HG03066 (cell line): Measurements from ENCODE around the gene PARP6.

Source experiments
- ATAC-seq: cut with Tn5 transposase; IDR thresholded peaks from one replicate; pipeline ENCODE4 v1.9.1; 2021; ENCODE audit warnings: low read depth; ENCODE audit not compliant: unreplicated experiment

PARP6 gene

GRCh38 chr15:72201391-72201921, 70.9 kb downstream of the PARP6 start:
- ATAC-seq = no peak

DNA sequence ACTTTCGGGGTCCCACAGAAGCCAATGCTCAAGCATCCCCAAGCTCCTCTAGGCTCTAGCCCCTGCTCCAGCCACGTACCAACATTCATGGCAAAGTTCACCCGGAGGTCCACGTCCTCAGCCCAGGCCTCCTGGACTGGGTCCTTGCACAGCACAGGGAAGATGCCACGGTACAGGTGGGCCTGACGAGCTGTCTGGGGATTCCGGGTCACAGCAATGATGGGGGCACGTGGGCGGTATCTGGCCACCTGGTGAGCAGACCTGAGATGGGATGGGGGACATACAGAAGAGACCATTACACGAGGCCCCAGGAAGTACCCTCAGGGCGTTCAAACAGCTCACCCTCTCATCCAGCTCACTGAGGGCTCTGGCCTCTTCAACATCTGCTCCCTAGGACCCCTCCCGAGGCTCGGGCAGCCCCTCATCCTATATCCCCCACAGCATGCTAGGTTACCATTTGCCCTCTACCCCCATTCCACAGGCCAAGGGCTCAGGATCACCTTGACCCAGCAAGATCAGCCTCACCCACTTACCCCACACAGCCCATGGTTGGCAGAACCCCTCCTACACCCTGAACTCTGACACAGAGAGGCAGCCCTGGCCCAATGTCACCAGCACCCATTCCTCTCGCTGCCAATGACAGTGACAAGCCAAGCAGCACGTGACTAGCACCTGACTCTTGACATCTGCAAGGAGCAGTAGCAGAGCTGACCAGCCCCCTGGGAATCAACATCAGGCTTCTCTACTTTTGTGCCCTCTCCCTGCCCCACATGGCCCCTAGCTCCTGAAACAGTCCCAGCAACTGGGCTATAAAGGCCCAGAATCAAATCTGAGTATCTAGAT, 71.7 kb downstream of the PARP6 start:
- ATAC-seq = no peak

DNA sequence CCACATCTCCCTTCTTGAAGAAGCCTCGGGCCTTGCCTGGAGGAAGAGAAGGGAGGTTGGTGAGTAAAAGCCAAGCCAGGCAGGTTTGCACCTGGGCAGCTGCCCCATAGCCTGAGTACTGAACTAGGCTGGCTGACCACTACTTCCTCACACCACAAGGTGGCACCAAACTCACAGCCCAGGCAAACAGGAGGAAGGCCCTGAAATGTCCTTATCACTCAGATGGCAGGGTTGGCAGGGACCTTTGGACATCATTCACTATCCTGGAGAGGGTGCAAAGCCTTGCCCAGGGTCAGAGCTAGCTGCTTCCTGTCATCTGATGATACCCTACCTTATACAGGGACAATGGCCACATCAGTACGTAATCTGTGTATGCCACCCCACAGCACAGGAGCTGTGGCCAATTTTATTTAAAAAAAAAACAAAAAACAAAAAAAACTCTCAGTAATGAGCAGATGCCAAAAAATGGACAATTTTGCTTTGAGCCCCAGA, 72.6 kb downstream of the PARP6 start:
- peak; percentile 44 for ATAC-seq

DNA sequence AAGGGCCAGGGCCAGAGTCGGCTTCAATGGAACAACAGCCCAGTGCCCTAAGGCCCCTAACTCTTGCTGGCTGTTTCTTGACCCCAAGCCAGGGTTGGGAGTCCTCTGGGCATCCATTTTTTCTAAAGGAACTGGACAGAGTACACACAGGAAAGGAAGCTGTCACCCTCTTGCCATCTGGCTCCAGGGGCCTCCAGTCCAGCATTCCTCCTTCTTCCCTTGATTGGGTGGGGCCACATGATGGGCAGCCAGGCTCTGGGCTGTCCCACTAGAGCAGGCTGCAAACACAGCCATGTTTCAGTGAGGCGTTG, 73.2 kb downstream of the PARP6 start:
- ATAC-seq = no peak

DNA sequence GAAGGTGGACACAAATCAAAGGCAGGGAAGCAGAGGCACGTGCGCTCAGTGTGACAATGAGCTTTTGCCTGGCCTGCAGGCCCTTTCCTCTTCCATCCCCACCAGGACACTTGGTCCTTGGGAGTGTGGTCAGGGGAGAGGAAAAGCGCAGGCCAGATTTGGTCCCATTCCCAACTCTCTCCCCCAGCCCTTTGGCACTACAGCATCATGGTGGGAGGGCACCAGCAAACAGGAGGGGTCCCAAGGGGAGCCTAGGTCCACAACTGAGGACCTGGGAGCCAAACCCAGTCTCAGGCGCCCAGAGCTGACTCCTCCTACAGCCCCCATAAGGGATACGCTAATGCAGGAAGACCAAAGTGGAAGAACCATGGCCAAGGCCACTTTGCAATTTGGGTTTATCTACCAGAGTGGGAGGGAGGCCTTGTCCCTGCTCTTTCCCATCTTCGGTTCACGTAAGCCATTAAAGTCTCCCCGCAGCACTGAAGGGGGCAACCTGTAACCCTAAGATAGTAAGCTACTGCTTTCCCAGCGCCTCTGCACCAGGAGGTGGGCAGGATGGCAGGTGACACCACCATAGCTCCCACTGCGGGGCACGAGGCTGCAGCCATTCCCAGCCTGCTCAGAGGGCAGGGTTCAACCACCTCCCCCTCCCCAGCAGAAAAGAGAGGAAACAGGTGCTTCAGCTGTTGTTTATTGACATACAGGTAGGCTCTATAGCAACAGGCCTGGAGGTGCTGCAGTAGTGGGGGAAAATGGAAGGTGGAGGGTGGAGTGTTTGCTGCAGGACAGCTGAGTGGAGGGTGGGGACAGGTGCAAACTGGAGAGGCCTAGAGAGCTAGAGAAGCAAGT, 73.8 kb downstream of the PARP6 start:
- no peak for ATAC-seq

DNA sequence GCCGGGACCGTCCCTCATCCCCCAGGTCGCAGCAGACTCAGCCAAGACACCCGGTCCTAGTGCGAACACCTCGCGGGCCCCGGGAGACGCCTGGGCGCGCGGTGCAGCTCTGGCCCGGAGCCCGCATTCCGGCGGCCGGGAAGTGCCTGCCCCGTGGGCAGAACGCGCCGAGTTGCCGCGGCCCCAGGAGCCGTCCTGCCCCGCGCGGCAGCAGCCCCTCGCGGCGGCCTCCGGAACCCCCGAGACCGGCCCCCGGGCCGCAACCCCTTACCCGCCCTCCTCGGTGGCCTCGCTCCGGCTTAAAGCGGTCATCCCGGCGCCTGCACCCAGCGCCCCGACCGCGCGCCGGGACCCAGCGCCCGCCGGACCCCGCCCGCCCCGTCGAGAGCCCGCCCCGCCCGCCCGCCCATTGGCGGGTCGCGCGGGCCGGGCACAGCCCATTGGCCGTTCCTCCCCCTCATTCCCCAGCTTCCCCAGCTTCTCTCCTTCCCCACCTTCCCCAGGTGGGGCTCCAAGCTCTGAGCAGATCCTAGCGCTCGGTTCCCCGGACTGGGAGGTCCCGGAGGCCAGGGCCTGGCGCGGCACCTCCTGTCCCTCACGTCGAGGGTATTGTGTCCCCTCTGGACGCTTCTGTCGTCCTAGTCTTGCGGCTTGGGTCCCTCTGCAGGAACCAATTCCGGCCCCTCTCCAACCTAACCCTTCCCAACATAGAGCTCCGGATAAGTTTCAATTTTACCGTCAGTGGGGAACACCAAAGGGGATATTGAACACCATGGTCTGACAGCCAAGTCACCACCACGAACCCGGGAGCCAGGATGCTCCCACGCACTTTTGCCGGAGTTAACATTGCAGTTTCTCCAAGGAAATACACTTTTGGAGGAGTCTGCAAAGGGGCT, 74.6 kb downstream of the PARP6 start, which contains the start of gene GRAMD2A:
TSS of gene GRAMD2A (minus strand) at position 328 of the 896 bp plus-strand sequence.
- ATAC-seq = no peak

DNA sequence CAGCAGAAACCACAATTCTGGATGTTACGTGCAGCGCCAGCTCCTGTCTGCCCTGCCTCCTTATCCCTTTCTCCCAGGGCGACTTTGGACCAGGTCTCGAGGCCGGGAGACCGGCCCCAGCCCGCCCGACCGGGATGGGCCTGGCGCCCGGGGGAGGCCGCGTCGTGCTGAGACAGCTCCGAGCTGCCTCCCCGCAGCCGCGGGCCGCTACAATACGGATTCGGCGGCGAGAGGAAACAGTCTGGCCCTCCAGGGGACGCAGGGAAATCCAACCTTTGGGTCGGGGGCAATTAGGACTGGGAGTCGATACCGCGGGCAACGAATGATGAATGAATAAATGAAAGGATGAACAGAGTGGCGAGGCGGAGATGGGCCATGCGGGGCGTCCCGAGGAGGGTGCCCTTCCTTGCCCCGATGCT, 75.3 kb downstream of the PARP6 start:
- ATAC-seq = no peak

GRCh38 chr15:72196409-72197040, 75.8 kb downstream of the PARP6 start:
- ATAC-seq = no peak

DNA sequence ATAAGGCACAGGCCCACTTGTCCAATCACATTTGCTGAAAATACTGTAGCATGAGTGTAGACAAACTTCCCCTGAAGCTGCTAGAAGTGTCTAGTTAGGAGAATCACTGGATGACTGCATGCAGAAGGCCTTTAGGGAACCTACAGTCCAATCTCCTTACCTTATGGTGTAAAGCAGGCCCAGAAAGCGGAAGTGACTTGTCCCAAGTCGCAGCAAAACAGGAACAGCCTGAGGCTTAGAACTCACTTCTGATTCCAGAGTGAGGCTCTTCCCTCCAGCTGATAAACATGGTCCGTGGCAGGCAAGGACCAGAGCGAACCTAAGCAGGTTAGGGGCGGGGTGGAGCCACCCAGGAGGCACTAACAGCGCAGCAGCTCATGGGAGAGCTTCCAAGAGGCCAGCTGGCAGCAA, 77.2 kb downstream of the PARP6 start:
- ATAC-seq = no peak

DNA sequence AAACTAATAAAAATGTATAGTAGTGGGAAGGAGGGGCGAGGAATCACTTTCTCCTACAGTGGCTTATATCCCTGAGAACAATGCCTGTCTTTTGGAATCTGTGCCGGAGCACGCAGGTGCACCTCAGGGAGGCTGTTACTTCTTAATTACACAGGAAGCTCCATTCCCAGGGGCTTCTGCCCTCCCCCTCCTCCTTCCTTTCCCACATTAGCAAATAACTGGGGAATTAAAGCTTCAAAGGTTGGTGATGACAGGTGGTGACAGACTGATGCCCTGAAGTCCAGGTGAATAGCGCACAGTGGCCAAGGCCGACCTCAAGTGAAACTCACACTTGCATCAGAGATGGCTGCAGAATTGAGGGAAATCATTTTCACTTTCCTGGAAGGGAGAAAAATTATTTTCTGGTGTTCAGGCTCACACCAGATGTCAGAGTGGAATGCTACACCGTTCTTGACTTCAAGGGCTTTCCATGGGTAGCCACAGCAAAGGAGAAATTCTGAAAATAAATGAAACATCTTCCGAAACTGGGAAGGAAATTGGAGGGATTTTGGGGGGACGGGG, 78.4 kb downstream of the PARP6 start:
- ATAC-seq = no peak

GRCh38 chr15:72192416-72192815, 79.9 kb downstream of the PARP6 start:
- ATAC-seq = no peak
